ENCODE results near the gene ZBTB40.

The ZBTB40 gene

DNA sequence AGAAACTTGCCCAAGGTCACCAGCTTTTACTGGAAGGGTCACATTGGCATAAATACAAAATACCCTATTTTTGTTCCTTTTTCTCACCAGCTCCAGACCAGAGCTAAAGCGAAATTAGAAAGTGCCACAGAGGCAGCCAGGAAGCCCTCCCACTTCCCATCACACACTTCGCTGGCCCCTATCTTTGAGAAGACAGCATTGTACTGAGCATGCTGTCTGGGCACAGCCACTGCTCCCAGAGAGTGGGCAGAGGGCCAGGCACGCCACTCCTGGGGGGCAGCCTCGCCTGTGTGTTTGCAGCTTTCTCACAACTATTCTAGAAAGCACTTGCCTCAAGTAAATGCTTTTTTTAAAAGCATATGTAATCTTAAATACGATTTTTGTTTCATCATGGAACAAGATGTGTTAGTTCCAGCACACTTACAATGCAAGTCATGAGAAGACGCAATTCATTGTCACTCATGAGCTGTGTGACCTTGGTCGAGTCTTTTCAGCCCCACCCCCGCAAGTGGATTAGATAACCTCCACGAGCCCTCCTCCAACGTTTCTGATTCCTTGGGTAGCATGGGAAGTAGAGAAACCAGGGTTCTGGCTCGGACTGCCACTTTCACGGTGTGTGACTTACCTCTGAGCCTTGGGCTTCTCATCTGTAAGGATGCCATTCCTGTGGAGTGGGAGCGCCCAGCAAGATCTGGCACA lies 85.9 kb downstream of the ZBTB40 start:
- peak; percentile 32 for DNase-seq

- no peak for DNase-seq
Observed at GRCh38 chr1:22539510-22540118, 88.0 kb downstream of the ZBTB40 start.

GRCh38 chr1:22540337-22540736 lies 88.7 kb downstream of the ZBTB40 start:
- DNase-seq, result no peak

DNA sequence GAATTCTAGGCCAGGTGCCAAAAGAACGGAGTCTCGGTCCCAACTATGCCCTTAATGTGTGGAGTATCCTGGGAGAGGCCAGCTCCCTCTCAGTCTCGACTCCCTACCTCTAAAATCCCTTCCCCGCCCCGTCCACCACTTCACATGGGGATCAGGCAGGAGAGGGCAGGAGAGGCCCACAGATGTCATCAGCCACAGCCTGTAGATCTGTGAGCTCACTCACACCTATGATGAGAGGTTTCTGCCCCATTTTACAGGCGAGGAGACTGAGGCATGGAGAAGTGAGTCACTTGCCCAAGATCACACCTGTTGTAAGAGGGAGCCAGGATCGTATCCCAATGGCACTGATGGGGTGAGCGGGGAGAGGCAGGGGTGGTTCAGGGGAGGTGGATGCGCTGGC lies 91.2 kb downstream of the ZBTB40 start:
- no peak for DNase-seq

- DNase-seq, result no peak
Observed at GRCh38 chr1:22543679-22544078, 92.0 kb downstream of the ZBTB40 start.

GRCh38 chr1:22544606-22545005 lies 93.0 kb downstream of the ZBTB40 start:
- no peak for DNase-seq

- no peak for DNase-seq
Observed at GRCh38 chr1:22545141-22545540, 93.5 kb downstream of the ZBTB40 start.

DNA sequence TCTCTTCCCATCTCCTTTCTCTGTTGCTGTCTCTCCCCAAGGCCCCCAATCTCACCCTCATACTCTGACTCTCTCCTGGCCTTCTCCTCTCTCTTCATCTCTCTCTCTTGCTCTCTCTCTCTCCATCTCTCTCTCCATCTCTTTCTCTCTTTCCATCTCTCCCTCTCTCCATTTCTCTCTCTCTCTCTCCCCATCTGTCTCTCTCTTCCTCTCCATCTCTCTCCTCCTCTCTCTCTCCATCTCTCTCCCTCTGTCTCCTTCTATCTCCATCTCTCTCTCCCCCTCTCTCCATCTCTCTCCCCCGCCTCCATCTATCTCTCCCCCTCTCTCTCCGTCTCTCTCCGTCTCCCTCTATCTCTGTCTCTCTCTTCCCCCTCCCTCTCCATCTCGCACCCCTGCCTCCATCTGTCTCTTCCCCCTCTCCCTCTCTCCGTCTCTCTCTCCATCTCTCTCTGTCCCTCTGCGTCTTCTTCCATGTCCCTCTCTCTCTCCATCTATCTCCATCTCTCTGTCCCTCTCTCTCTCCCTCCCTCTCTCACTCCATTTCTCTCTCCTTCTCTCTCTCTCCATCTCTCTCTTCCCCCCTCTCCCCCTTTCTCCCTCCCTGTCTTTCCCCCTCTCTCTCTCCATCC lies 95.7 kb downstream of the ZBTB40 start:
- no peak for DNase-seq

GRCh38 chr1:22547818-22548462 lies 96.3 kb downstream of the ZBTB40 start:
- no peak for DNase-seq

DNA sequence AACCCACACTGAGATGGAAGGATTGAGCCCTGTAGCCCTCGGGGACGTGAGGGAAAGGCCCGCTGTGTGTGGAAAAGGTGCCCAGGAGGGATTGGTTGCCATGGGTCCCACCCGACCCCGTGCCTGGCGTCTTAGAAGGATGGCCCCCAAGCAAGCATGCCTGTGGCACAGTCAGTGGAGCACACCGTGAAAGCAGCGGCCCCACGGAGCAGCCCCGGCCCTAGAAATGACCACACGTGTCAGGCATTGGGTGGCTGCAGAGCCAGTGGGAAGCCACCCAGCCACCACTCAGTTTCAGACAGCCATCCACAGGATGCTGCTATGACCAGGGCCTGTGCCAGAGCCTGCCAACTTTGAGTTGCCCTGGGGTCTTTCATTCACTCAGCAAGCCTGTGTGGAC lies 98.4 kb downstream of the ZBTB40 start:
- no peak for DNase-seq

- DNase-seq, result no peak
Observed at GRCh38 chr1:22551591-22551990, 99.9 kb downstream of the ZBTB40 start.

- no peak for DNase-seq
Observed at GRCh38 chr1:22552021-22552420, 100.4 kb downstream of the ZBTB40 start.

- no peak for DNase-seq
Observed at GRCh38 chr1:22553104-22553880, 101.6 kb downstream of the ZBTB40 start.

DNA sequence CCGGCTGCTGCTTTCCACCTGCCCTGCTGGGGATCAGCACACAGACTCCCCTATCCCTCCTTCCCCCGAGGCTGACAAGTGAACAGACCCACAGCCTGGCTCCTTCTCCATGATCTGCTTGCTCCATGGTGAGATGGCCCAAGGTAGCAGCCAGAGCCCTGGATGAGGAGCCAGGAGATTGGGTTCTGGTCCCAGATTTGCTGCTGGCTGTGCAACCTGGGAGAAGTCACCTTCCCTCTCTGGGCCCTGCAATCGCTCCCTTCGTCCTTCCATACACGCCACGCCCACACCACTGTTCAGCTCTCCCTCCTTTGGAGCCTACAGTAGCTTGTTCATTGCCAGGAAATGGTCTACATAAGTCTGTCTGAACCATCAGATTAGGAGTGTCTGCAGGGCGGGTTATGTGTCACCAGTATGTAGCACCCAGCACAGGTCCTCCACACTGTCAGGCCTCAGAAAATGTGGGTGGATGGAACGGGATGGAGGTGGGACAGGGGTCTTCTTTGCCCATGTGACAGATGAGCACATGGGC lies 102.4 kb downstream of the ZBTB40 start:
- DNase-seq, result no peak

GRCh38 chr1:22555371-22555656 lies 103.7 kb downstream of the ZBTB40 start:
- DNase-seq, result no peak

GRCh38 chr1:22556391-22557104 lies 104.9 kb downstream of the ZBTB40 start:
- no peak for DNase-seq

DNA sequence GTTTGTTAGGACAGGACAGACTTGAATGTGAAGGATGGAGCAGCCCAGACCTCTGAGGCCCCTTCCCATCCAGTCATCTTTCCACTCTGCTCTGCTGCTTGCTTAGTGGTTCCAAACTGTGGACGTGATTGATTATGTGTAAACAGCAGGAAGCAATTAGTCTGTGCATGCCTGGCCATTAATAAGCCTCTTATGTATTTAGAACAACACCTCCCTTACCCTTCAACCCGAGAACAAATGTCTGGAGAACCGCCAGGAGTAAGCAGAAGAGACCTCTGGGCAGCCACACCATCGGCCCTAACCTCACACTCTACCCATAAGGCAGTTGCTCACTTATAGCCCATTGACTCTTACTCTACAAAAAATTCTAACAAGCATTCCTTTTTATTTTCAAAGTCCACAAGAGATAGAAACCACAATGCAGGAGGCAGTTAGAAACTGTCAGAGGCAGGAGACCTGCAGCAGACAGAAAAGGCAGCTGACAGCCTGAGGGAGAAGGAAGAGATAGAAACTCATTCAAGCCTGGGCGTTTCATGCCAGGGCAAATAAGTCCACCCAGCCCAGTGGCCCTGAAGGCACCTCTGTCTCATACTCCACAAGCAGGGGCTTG lies 105.8 kb downstream of the ZBTB40 start:
- no peak for DNase-seq

- no peak for DNase-seq
Observed at GRCh38 chr1:22562584-22563583, 111.2 kb downstream of the ZBTB40 start, which contains the start of gene EPHA8. Gene EPHA8, plus strand, starts transcription at chr1:22563489. Its CDS starts 147 bp downstream, at chr1:22563636.

GRCh38 chr1:22563671-22564602 lies 112.3 kb downstream of the ZBTB40 start:
- no peak for DNase-seq

Data from hematopoietic multipotent progenitor cell treated with erythropoietin and hydrocortisone succinate and interleukin-3 and kit ligand, for 6 days (in vitro differentiated cells).